Testis (tissue), 2 donors: ENCODE results near the gene TBC1D1.

ENCODE experiments used
- CTCF ChIP-seq, 3 experiments: fragments of 450-650 bp in 2 of 3; fragments of 200-600 bp in 1 of 3; sonication (generic) in 1 of 3; IDR thresholded peaks; one replicate each; pipeline ENCODE4 v1.5.1; 2016 to 2019; ENCODE audit warnings: antibody characterized with exemption in 3 of 3, mild to moderate bottlenecking in 2 of 3, moderate library complexity in 1 of 3
- POLR2A ChIP-seq: fragments of 450-650 bp; IDR thresholded peaks from one replicate; pipeline ENCODE4 v1.6.1; 2017; ENCODE audit warnings: antibody characterized with exemption, mild to moderate bottlenecking, moderate library complexity

- TF ChIP-seq CTCF (IDR thresholded peaks at IDR 0.05) (no peak), POLR2A (no peak)
These were observed 187.9 kb downstream of the TBC1D1 start for GRCh38 chr4:38078590-38079421.
